DMS53 treated with DMSO at 0.1 percent for 48 hours (cell line): Measurements from ENCODE around the gene RPTOR.

ENCODE experiments used
- DNase-seq: peaks from one replicate; lab custom pipeline; 2025; ENCODE audit not compliant: unreplicated experiment; lab: John Stamatoyannopoulos, UW

Gene RPTOR

GRCh38 chr17:80948019-80948975, 403.7 kb downstream of the RPTOR start:
- DNase-seq, result no peak

- DNase-seq, result no peak
These were observed 404.4 kb downstream of the RPTOR start for GRCh38 chr17:80948976-80949450.

GRCh38 chr17:80949451-80950421, 405.1 kb downstream of the RPTOR start:
- DNase-seq, result no peak

GRCh38 chr17:80950466-80951120, 406.0 kb downstream of the RPTOR start:
- no peak for DNase-seq

- no peak for DNase-seq
These were observed 406.8 kb downstream of the RPTOR start for GRCh38 chr17:80951121-80952090.

GRCh38 chr17:80952291-80952690, 407.7 kb downstream of the RPTOR start:
- DNase-seq, result no peak

- no peak for DNase-seq
These were observed 409.1 kb downstream of the RPTOR start for GRCh38 chr17:80953471-80954315.

- DNase-seq, result no peak
These were observed 410.4 kb downstream of the RPTOR start for GRCh38 chr17:80955078-80955477.

- no peak for DNase-seq
These were observed 411.1 kb downstream of the RPTOR start for GRCh38 chr17:80955671-80956280.

- DNase-seq, result no peak
These were observed 411.9 kb downstream of the RPTOR start for GRCh38 chr17:80956321-80957190.

- no peak for DNase-seq
These were observed 412.9 kb downstream of the RPTOR start for GRCh38 chr17:80957461-80957941.

GRCh38 chr17:80959330-80960036, 414.8 kb downstream of the RPTOR start:
- DNase-seq, result no peak

- no peak for DNase-seq
These were observed 415.6 kb downstream of the RPTOR start for GRCh38 chr17:80960037-80960796.

GRCh38 chr17:80960797-80961452, 416.3 kb downstream of the RPTOR start:
- no peak for DNase-seq

GRCh38 chr17:80961541-80962330, 417.1 kb downstream of the RPTOR start:
- DNase-seq, result no peak
